Panc1 (cell line): ENCODE measurements around the gene RMP24.

Experiments used
- ATAC-seq: fragments of 200-7000 bp; cut with Tn5 transposase; 2 replicates; pipeline ENCODE4 v1.9.1; 2020; ENCODE audit warnings: mild to moderate bottlenecking, moderate library complexity
- BruUV-seq: library from RNA; stranded (reverse); fragments of 400-500 nt; replicated peaks from 2 replicates; lab custom pipeline; 2021; lab: Mats Ljungman, UMichigan
- CTCF ChIA-PET: fragments of 300-600 bp; sonication (Branson Sonifier 250); formaldehyde crosslinking; loops from one replicate; lab custom pipeline; 2022; ENCODE audit warnings: antibody characterized with exemption; lab: Charles Lee
- POLR2A ChIA-PET: fragments of 300-600 bp; sonication (Branson Sonifier 250); formaldehyde crosslinking; loops from one replicate; lab custom pipeline; 2022; ENCODE audit warnings: antibody characterized with exemption; lab: Charles Lee
- DNase-seq: peaks from one replicate; pipeline ENCODE4 v3.0.0-alpha.2; 2010; ENCODE audit warnings: low read depth, low spot score
- H3K27ac ChIP-seq: 2 replicates; pipeline ENCODE4 v1.5.1; 2011; ENCODE audit warnings: mild to moderate bottlenecking, low read length, inconsistent platforms
- H3K27me3 ChIP-seq: fragments of 200-500 bp; sonication (Bioruptor generic); 2 replicates; pipeline ENCODE4 v1.6.0; 2014; ENCODE audit warnings: low read length, inconsistent platforms; ENCODE audit not compliant: control insufficient read depth, insufficient read depth
- H3K36me3 ChIP-seq: fragments of 200-500 bp; sonication (Bioruptor generic); 2 replicates; pipeline ENCODE4 v1.5.1; 2014; ENCODE audit warnings: inconsistent platforms, mild to moderate bottlenecking, low read length, moderate library complexity; ENCODE audit not compliant: control insufficient read depth, insufficient read depth
- H3K4me1 ChIP-seq: 2 replicates; pipeline ENCODE4 v1.5.1; 2011; ENCODE audit warnings: inconsistent platforms, mild to moderate bottlenecking, low read length, moderate library complexity; ENCODE audit not compliant: control insufficient read depth, insufficient read depth
- H3K4me3 ChIP-seq, 2 experiments: 2 replicates each; pipeline ENCODE4 v1.5.1; 2011 to 2012; ENCODE audit warnings: low read depth in 2 of 2, low read length in 2 of 2, mild to moderate bottlenecking in 2 of 2, inconsistent platforms in 1 of 2, moderate library complexity in 1 of 2
- H3K9me3 ChIP-seq: fragments of 200-500 bp; sonication (Bioruptor generic); 2 replicates; pipeline ENCODE4 v1.5.1; 2014; ENCODE audit warnings: low read depth, mild to moderate bottlenecking, inconsistent platforms, low read length, moderate library complexity; ENCODE audit not compliant: control insufficient read depth, insufficient read depth
- CTCF ChIP-seq: fragments of 450-650 bp; IDR thresholded peaks from 2 replicates; pipeline ENCODE4 v1.5.1; 2017; ENCODE audit warnings: mild to moderate bottlenecking
- POLR2AphosphoS5 ChIP-seq: IDR thresholded peaks from 2 replicates; pipeline ENCODE4 v1.6.1; 2012; ENCODE audit warnings: mild to moderate bottlenecking, low read depth, low read length, moderate library complexity
- SIN3A ChIP-seq: IDR thresholded peaks from 2 replicates; pipeline ENCODE4 v1.6.1; 2012; ENCODE audit warnings: low read depth, mild to moderate bottlenecking, low read length, moderate library complexity, borderline replicate concordance; ENCODE audit not compliant: insufficient read depth
- TCF7L2 ChIP-seq: IDR thresholded peaks from 2 replicates; pipeline ENCODE4 v1.6.1; 2011; ENCODE audit warnings: mild to moderate bottlenecking, low read depth, low read length, inconsistent platforms
- in situ Hi-C: cut with HindIII; loops from 2 replicates; pipeline ENCODE4 v1.10.0; 2016; ENCODE audit warnings: low sequenced_read_pairs, low pct_unique_long_range_greater_than_20kb
- intact Hi-C: fragments of 100-400 bp; cut with micrococcal nuclease; formaldehyde crosslinking; loops from one replicate; pipeline ENCODE4 v1.10.0; 2022; ENCODE audit not compliant: unreplicated experiment
- TF ChIP-seq, protein P1 (sequence below), 2 experiments: IDR thresholded peaks; 2 replicates each; pipeline ENCODE4 v1.6.1; 2011 to 2012; ENCODE audit warnings: low read depth in 2 of 2, control low read depth in 1 of 2, low read length in 1 of 2, mild to moderate bottlenecking in 1 of 2, moderate library complexity in 1 of 2; ENCODE audit not compliant: insufficient read depth in 1 of 2

The RMP24 gene

GRCh38 chr18:35938158-35938557, 34.3 kb upstream of the RMP24 start:
- DNase-seq = no peak
- POLR2A ChIA-PET = no interaction called here
- ATAC-seq = peak; percentile 80
- Histone ChIP-seq H3K4me3 (no peak overlapping the region), H3K27me3 (no peaks in the 10 kb centered on the region), H3K9me3 (no peaks in the 10 kb centered on the region), H3K27ac (peak overlapping the region; percentile 95), H3K36me3 (no peaks in the 10 kb centered on the region; the same call in 1 of the 2 replicates), H3K4me1 (peaks cover 57% of the 10 kb centered on the region)
- CTCF ChIA-PET = no interaction called here
- no TSS peak for BruUV-seq
- in situ Hi-C loops = no loop called here
- intact Hi-C loops = no loop called here
- TF ChIP-seq CTCF (no peak), TCF7L2 (peak; percentile 69), POLR2AphosphoS5 (peak; percentile 66; the same call in 1 of the 2 replicates), SIN3A (no peak)
- TF ChIP-seq, protein P1, sequence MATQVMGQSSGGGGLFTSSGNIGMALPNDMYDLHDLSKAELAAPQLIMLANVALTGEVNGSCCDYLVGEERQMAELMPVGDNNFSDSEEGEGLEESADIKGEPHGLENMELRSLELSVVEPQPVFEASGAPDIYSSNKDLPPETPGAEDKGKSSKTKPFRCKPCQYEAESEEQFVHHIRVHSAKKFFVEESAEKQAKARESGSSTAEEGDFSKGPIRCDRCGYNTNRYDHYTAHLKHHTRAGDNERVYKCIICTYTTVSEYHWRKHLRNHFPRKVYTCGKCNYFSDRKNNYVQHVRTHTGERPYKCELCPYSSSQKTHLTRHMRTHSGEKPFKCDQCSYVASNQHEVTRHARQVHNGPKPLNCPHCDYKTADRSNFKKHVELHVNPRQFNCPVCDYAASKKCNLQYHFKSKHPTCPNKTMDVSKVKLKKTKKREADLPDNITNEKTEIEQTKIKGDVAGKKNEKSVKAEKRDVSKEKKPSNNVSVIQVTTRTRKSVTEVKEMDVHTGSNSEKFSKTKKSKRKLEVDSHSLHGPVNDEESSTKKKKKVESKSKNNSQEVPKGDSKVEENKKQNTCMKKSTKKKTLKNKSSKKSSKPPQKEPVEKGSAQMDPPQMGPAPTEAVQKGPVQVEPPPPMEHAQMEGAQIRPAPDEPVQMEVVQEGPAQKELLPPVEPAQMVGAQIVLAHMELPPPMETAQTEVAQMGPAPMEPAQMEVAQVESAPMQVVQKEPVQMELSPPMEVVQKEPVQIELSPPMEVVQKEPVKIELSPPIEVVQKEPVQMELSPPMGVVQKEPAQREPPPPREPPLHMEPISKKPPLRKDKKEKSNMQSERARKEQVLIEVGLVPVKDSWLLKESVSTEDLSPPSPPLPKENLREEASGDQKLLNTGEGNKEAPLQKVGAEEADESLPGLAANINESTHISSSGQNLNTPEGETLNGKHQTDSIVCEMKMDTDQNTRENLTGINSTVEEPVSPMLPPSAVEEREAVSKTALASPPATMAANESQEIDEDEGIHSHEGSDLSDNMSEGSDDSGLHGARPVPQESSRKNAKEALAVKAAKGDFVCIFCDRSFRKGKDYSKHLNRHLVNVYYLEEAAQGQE (IDR thresholded peaks at IDR 0.05; ENCODE audit: insufficient read depth in 1 of 2, low read depth in 2 of 2, low read length in 1 of 2) = no peak

DNA sequence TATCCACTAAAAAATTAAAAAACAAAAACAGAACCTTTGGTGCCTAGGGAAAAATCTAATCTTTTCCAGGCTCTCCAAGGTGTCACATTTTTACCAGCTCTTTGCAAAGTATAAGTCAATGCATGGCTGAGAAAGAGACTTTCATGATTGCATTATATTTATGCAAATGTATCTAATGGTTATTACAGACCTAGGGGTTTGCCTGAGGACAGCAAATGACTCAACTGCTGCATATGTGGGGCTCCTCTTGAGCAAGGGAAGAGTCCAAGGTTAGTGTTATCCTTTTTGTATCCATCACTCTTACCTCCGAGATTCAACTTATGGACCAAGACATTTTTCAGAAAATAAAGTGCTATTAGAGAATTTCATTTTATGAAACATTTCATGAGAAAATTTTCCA, 33.9 kb upstream of the RMP24 start:
- ATAC-seq = peak; percentile 71
- no peaks in the 10 kb centered on the region for H3K9me3 ChIP-seq
- H3K27ac ChIP-seq = peak overlapping the region; percentile 95
- POLR2A ChIA-PET = no interaction called here
- H3K36me3 ChIP-seq = no peaks in the 10 kb centered on the region; the same call in 1 of the 2 replicates
- in situ Hi-C loops = no loop called here
- intact Hi-C loops = no loop called here
- CTCF ChIA-PET = no interaction called here
- TF ChIP-seq TCF7L2 = 0 out of 2 replicates have a peak, but pooled peaks have one; percentile 22
- TF ChIP-seq, protein P1 (IDR thresholded peaks at IDR 0.05; ENCODE audit: insufficient read depth in 1 of 2, low read depth in 2 of 2, low read length in 1 of 2) = no peak
- H3K4me3 ChIP-seq = no peak overlapping the region
- DNase-seq = no peak
- no peaks in the 10 kb centered on the region for H3K27me3 ChIP-seq
- BruUV-seq = no TSS peak
- H3K4me1 ChIP-seq = peaks cover 57% of the 10 kb centered on the region
